LNCAP (cell line): ENCODE results near the gene ORC1.

Experiments
- TF ChIP-seq, protein P1 (sequence below): fragments of 450-650 bp; IDR thresholded peaks from 2 replicates; pipeline ENCODE4 v1.5.1; 2017; ENCODE audit warnings: mild to moderate bottlenecking

Gene ORC1

DNA sequence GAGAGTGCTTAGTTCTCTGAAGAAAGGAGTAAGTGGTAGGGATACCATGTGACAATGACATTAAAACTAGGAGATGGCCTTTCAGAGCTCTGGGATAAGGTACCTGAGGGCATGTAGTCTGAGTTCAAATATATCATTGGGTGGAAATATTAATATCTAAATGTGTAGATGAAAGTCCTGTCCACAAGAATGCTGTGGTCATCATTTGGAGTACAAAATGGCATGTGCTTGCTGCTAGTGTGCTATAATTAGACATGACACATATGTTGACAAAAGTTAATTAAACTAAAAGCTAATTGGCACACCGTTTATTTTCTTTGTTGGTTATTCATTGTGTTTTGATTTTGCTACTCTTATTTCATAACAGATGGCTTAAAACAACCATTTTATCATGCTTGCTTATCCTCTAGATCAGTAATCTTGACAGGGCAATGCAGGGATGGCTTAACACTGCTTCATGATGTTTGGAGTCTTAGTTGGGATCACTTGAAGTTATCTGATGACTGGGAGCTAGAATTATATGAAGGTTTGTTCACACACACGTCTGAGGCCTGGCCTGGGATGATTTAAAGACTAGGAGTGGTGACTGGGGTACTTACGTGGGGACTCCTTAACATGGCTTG, 69.2 kb downstream of the ORC1 start:
- TF ChIP-seq, protein P1, sequence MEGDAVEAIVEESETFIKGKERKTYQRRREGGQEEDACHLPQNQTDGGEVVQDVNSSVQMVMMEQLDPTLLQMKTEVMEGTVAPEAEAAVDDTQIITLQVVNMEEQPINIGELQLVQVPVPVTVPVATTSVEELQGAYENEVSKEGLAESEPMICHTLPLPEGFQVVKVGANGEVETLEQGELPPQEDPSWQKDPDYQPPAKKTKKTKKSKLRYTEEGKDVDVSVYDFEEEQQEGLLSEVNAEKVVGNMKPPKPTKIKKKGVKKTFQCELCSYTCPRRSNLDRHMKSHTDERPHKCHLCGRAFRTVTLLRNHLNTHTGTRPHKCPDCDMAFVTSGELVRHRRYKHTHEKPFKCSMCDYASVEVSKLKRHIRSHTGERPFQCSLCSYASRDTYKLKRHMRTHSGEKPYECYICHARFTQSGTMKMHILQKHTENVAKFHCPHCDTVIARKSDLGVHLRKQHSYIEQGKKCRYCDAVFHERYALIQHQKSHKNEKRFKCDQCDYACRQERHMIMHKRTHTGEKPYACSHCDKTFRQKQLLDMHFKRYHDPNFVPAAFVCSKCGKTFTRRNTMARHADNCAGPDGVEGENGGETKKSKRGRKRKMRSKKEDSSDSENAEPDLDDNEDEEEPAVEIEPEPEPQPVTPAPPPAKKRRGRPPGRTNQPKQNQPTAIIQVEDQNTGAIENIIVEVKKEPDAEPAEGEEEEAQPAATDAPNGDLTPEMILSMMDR = no peak

DNA sequence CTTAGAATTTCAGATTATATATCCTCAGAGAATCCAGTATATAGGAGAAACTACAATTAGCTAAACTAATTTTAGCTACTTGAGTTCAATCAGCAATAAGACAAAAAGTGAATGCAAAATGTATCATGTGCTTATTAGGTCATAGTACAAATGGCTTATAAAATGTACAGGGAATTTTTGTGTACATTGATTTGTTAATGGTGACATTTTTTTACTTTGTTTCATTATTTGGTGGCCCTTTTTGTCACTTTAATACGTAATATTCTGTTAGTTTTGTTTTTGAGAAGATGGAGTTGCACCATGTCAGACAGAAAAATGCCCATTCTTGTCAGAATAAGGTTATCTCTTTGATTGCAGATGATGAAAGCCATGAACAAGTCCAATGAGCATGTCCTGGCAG, 71.8 kb downstream of the ORC1 start:
- TF ChIP-seq, protein P1 = no peak

DNA sequence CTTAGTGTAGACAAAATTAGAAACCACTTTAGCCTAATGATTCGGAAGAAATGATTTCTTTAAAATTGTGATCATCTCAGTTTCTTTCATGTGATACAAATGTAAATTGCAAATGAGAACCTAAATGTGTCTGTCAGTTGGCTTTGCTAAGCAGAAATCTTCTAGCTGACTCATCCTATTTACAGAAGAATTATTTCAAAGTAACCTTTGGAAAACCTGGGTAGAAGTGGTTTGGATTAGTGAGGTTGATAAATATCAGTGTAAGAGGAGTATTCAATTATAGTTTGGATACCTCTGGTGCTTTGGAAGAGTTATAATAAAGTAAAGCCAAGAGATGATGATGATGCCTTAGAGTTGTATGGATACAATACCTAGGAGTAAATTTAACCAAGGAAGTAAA, 75.6 kb downstream of the ORC1 start:
- TF ChIP-seq, protein P1 = no peak

DNA sequence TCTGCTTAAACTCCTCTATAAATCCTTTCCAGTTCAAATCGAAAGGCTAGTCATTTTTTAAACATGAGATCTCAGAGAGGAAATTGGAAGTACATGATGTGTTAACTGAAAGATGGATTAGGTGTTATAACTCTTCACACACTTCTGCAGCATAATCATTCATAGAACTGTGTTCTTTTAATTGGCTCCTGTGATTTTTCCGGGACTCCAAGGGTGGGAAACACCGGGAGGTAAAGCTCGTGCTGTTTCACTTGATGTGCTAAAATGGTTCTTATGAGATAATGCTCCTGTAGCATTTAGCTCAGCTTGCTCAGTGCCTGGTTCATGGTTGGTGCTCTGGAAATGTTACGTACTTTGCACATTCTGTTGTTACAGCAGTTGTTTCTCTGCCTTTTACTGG, 78.4 kb downstream of the ORC1 start:
- TF ChIP-seq, protein P1 = no peak

DNA sequence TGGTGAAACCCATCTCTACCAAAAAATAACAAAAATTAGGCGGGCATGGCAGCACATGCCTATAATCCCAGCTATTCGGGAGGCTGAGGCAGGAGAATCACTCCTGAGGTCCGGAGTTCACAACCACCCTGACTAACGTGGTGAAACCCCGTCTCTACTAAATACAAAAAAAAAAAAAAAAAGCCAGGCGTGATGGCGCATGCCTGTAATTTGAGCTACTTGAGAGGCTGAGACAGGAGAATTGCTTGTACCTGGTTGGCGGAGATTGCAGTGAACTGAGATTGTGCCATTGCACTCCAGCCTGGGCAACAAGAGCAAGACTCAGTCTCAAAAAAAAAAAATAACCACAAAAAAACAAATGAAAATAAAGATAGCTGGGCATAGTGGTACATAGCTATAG, 80.5 kb downstream of the ORC1 start:
- TF ChIP-seq, protein P1 = no peak
